ENCODE measurements around the gene GPA33. TPM values are rescaled to one million over a fixed set of nuclear protein-coding genes. Genes with fewer than 3 reads are reported as not detected.

Gene GPA33
- total and polyA plus RNA-seq, 4 donors = 0.26 to 1.5 (median 0.70) TPM

DNA sequence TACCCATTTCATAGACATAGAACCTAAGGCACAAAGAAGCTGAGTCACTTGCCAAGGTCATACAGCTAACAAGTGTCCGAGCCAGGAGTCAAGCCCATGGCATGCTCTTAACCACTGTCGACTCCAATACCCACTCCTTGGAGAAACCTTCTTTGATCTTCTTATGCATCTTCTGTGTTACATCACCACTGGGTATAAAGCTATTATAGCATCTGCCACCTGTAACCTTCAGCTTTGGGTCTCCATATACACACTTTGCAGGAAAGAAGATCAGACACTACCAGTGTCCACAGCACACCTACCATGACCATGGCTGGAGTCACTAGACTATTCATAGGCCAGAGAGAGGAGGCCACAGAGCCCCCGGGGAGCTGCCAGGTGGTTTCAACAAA lies 29.1 kb downstream of the GPA33 start:
- no peaks in the 10 kb centered on the region for H3K36me3 ChIP-seq (ENCODE audit: control insufficient read depth in 4 of 4, insufficient read depth in 4 of 4, low read length in 4 of 4)
- ATAC-seq (ENCODE audit: insufficient read depth, low FRiP score) = no peak
- H3K4me1 ChIP-seq (ENCODE audit: control insufficient read depth in 5 of 5, insufficient read depth in 5 of 5, low read length in 5 of 5) = peaks cover 0 to 2% (median 0%) of the 10 kb centered on the region in 5 donors
- no peaks in the 10 kb centered on the region for H3K9me3 ChIP-seq (ENCODE audit: control insufficient read depth in 4 of 4, insufficient read depth in 3 of 4, low read length in 3 of 4)
- WGBS, 2 donors = 84 to 89% methylated on average over 3 of the region's 3 CpGs
- peaks cover 0 to 5% (median 0%) of the 10 kb centered on the region in 3 donors for H3K27me3 ChIP-seq (ENCODE audit: control insufficient read depth in 3 of 3, insufficient read depth in 3 of 3, low read length in 2 of 3)
- H3K9ac ChIP-seq (ENCODE audit: insufficient read depth in 1 of 2, low read length in 2 of 2) = no peak overlapping the region
- H3K27ac ChIP-seq (ENCODE audit: low read depth in 1 of 2, low read length in 1 of 2) = no peak overlapping the region
- TF ChIP-seq, protein P1, sequence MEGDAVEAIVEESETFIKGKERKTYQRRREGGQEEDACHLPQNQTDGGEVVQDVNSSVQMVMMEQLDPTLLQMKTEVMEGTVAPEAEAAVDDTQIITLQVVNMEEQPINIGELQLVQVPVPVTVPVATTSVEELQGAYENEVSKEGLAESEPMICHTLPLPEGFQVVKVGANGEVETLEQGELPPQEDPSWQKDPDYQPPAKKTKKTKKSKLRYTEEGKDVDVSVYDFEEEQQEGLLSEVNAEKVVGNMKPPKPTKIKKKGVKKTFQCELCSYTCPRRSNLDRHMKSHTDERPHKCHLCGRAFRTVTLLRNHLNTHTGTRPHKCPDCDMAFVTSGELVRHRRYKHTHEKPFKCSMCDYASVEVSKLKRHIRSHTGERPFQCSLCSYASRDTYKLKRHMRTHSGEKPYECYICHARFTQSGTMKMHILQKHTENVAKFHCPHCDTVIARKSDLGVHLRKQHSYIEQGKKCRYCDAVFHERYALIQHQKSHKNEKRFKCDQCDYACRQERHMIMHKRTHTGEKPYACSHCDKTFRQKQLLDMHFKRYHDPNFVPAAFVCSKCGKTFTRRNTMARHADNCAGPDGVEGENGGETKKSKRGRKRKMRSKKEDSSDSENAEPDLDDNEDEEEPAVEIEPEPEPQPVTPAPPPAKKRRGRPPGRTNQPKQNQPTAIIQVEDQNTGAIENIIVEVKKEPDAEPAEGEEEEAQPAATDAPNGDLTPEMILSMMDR (IDR thresholded peaks at IDR 0.05; ENCODE audit: control extremely low read depth, extremely low read depth) = no peak
- no peak for DNase-seq
- no peak overlapping the region for H3K4me3 ChIP-seq

DNA sequence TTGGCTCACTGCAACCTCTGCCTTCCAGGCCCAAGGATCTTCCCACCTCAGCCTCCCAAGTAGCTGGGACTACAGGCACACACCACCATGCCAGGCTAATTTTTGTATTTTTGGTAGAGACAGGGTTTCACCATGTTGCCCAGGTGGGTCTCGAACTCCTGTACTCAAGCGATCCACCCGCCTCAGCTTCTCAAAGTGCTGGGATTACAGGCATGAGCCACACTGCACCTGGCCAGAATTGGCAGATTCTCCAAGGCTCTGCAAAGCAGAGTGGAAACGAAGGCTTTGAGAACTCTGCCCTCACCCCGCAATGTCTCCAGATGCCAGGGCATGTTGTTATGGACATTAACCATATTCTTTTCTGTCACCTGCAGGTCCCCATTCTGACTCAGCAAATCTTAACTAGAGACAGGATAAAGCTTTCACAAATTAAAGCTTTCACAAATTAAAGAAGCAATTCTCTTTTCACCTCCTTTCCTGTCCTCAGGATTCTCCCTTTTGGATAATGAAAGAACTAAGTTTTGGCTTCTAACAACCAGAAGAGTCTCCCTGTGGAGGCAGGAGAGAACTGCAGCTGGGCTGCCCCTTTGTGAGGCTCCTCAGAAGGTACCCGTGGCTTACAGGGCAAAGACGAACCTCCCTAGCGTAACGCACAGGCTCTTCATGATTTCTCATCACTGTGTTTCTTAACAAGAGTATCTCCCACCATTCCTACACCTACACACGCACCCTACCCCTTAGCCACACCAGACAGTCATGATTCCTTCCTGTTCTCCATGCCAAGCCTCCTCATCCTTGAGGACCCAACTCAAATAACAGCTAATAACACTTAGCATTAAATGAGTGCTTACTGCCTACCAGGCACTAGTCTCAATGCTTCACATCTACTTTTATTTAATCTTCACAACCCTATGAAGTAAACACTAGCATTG lies 29.8 kb downstream of the GPA33 start:
- Histone ChIP-seq H3K27me3 (ENCODE audit: control insufficient read depth in 3 of 3, insufficient read depth in 3 of 3, low read length in 2 of 3) (peaks cover 0 to 4% (median 0%) of the 10 kb centered on the region in 3 donors), H3K9ac (ENCODE audit: insufficient read depth in 1 of 2, low read length in 2 of 2) (no peak overlapping the region), H3K36me3 (ENCODE audit: control insufficient read depth in 4 of 4, insufficient read depth in 4 of 4, low read length in 4 of 4) (no peaks in the 10 kb centered on the region), H3K4me3 (no peak overlapping the region), H3K27ac (ENCODE audit: low read depth in 1 of 2, low read length in 1 of 2) (no peak overlapping the region), H3K4me1 (ENCODE audit: control insufficient read depth in 5 of 5, insufficient read depth in 5 of 5, low read length in 5 of 5) (peaks cover 0 to 2% (median 0%) of the 10 kb centered on the region in 5 donors), H3K9me3 (ENCODE audit: control insufficient read depth in 4 of 4, insufficient read depth in 3 of 4, low read length in 3 of 4) (no peaks in the 10 kb centered on the region)
- no peak for DNase-seq
- WGBS, 2 donors = 73 to 83% methylated on average over 10 of the region's 10 CpGs
- ATAC-seq (ENCODE audit: insufficient read depth, low FRiP score) = no peak
- TF ChIP-seq, protein P1 (IDR thresholded peaks at IDR 0.05; ENCODE audit: control extremely low read depth, extremely low read depth) = no peak

DNA sequence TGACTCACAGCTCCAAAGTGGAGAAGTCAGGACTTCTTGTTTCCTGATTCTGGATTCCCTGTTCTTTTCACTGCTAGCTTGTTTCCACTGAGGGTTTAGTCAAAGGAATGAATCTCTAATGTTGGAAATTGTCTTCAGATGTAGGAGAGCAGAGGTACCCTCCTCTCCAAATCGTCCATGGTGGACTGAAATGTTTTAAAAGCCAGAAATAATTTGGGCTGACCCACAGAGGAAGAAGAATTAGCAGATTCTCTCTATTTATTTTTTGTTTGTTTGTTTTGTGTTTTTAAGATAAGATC lies 30.4 kb downstream of the GPA33 start:
- H3K27ac ChIP-seq (ENCODE audit: low read depth in 1 of 2, low read length in 1 of 2) = no peak overlapping the region
- WGBS, 2 donors = 44 to 71% methylated on average over 1 of the region's 1 CpG
- TF ChIP-seq, protein P1 (IDR thresholded peaks at IDR 0.05; ENCODE audit: control extremely low read depth, extremely low read depth) = no peak
- H3K27me3 ChIP-seq (ENCODE audit: control insufficient read depth in 3 of 3, insufficient read depth in 3 of 3, low read length in 2 of 3) = no peaks in the 10 kb centered on the region
- H3K36me3 ChIP-seq (ENCODE audit: control insufficient read depth in 4 of 4, insufficient read depth in 4 of 4, low read length in 4 of 4) = no peaks in the 10 kb centered on the region
- peaks cover 0 to 2% (median 0%) of the 10 kb centered on the region in 5 donors for H3K4me1 ChIP-seq (ENCODE audit: control insufficient read depth in 5 of 5, insufficient read depth in 5 of 5, low read length in 5 of 5)
- no peak for DNase-seq
- H3K9me3 ChIP-seq (ENCODE audit: control insufficient read depth in 4 of 4, insufficient read depth in 3 of 4, low read length in 3 of 4) = no peaks in the 10 kb centered on the region
- no peak overlapping the region for H3K9ac ChIP-seq (ENCODE audit: insufficient read depth in 1 of 2, low read length in 2 of 2)
- H3K4me3 ChIP-seq = no peak overlapping the region
- ATAC-seq (ENCODE audit: insufficient read depth, low FRiP score) = no peak
